HG03139 (cell line): ENCODE results near the gene AGAP3.

ENCODE experiments used
- ATAC-seq: cut with Tn5 transposase; IDR thresholded peaks from one replicate; pipeline ENCODE4 v1.9.1; 2021; ENCODE audit not compliant: unreplicated experiment

The AGAP3 gene

DNA sequence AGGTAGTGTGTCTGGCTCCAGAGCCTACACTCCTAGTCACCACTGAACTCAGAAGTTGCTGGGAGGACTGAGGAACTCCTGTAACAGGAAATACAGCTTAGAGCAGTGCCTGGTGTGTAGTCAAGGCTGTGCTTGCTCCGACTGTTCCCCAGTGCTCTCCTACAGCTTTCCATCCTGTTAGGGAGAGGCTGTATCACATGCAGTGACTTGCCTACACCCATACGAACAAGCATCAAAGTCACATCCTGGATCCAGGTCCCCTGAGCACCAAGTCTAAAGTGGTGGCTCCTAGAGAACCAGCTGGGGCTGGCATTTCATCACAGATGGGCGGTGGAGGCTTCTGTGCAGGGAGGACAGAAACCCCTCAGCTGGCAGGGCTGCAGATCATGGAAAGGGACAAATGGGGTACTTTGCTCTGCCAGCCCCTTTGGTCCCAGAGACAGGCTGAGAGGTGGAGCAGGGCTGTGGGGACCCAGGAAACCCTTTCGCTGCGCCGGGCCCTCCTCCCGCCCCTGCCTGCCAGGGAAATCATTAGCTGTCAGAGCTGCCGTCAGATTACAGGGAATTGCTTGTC, 93.1 kb downstream of the AGAP3 start:
- no peak for ATAC-seq

GRCh38 chr7:151179946-151180345, 93.7 kb downstream of the AGAP3 start:
- ATAC-seq, result no peak

DNA sequence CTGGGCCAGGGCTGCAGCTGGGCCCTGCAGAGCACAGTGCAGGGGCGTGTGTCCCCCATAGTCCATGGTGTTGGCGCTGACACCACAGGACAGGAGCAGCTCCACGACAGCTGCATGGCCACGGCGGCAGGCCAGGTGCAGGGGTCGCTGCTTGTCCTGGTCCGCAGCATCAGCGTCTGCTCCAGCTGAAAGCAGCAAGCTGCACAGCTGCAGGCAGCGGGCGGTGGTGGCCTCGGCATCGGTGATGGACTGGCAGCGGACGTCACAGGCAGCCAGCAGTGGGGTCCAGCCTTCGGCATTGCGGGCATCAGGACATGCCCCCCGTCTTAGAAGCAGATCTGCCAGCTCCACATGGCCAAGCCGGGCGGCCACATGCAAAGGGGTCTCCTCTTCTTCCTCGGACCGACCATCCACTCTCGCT, 94.7 kb downstream of the AGAP3 start:
- ATAC-seq, result no peak

DNA sequence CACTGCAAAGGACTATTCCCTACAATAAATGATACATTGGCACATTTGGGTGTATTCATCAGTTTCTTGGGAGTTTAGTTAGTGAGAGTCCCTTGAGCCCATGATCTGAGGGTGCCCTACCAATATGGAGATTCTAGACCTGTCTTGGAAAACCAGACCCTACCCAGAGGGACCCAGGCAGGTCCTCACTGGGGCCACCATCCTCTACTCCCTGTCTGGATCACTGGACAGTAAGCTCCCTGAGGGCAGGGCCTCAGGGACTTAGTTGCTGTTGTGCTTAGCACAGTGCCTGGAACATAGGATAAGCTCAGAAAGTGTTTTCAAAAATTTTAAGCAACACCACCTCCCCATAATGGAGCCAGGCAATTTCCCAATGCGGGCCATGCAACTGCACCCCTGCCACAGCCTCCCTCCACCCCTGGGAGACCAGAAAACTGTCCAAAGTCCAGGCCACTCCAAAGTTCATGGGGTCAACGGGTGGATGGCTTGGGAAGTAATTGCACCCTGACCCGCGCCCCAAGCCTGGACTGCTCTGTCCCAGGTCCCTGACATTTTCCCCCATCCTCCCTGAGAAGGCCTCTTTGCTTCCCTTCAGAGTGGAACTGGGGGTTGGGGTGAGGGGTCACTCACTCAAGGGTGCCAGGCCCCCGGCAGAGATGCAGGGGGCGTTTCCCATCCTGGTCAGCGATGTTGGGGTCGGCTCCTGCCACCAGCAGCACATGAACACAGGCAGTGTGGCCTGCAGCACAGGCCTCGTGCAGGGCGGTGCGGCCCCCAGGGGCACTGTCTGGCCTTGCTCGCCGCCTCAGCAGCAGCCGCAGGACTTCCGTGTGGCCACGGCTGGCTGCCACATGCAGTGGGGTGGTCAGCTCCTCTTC, 99.7 kb downstream of the AGAP3 start:
- ATAC-seq, result no peak

- no peak for ATAC-seq
These were observed 100.5 kb downstream of the AGAP3 start, which contains the start of gene ASB10 for GRCh38 chr7:151186640-151187408. Gene ASB10 (minus strand): TSS chr7:151187250. CDS start chr7:151187130, 120 bp downstream.

- ATAC-seq, result no peak
These were observed 101.4 kb downstream of the AGAP3 start for GRCh38 chr7:151187409-151188251.

DNA sequence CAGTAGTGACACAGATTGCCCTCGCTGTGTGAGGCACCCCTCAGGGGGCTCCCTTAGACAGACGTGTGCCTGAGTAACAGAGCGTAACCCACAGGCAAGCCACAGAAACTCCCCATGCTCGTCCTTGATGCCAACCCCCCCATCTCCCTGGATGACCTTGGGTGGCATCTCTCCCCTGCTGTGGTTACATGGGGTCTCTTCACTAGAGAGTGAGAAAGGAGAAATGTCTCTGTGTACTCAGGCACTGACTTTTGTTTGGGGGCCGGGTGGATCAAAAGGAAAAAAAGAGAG, 101.9 kb downstream of the AGAP3 start:
- no peak for ATAC-seq

GRCh38 chr7:151189038-151189437, 102.8 kb downstream of the AGAP3 start:
- no peak for ATAC-seq

- no peak for ATAC-seq
These were observed 105.3 kb downstream of the AGAP3 start for GRCh38 chr7:151191544-151191943.

DNA sequence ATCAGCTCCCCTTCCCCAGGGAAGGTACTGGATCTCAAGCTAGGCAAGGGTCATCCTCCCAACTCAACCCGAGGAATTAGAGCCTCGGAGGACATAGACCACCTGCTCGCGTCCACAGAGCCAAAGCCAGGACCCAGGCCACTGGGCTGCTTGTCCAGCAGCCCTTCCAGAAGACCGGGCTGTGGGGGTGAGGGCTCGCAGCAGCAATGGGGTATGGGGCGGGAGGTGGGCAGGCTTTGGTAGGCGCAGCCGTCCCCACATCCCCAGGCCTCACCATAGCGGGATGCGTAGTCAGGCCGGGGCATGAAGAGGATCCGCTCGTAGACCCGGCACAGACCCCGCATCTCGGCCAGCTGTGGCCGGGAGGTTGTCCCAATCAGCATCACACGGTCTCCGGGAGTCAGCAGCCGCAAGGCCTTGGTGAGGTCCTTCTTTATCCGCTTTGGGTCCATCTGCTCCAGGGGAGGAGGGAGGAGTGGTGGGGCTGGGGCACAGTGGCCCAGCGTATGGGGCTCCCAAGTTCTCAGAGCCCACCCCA, 105.8 kb downstream of the AGAP3 start:
- ATAC-seq, result no peak

DNA sequence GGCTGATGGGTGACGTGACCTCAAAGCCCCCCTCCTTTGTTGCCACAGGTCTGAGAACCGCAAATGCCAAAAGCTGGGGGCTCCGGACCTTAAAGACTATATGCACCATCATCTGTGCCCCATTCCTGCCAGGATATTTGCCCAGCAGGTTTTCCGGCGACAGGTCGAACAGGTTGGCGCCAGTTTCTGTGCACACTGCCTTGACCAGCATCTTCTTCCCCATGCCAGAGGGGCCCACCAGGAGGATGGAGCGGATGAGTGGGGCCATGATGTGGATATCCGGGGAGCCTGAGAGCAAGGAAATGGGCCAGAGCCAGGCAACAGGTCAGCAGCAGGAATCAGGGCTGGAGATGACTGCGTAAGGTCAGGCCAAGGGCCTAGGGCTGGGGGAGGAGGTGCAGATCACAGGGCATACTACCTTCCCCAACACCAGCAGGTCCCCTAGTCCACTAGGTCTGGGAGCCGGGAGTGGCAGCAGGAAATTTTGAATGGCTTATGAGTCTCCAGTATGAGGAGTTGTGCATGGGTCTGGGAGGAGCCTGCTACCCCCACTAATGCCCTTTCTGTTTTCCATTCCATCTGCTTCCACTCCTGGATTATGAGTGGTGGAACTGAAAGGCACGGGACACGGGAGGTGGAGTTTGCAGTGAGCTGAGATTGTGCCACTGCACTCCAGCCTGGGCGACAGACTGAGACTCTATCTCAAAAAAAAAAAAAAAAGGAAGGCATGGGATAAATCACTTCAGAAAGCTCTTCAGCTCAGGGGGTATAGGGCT, 107.1 kb downstream of the AGAP3 start:
- no peak for ATAC-seq
